ENCODE data around the gene KY.
A peak's percentile ranks its signal among the peaks of the same experiment; 100 is the strongest.

Gene KY

DNA sequence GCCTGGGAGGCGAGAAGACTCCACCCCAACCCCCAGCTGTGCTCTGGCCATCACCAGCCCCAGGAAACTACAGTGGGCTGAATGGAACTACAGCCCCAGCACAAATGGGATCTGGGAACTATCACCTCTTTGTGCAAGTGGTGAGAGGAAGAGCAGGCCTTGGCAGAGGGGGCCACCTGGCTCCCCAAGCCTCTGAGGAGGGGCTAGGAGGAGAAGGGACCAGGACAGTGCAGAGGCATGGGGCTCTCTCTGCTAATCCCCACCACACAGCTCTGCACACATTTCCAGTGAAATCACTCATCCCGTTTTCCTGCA is 31.6 kb downstream of the KY start:
- DNase-seq = no peak

DNA sequence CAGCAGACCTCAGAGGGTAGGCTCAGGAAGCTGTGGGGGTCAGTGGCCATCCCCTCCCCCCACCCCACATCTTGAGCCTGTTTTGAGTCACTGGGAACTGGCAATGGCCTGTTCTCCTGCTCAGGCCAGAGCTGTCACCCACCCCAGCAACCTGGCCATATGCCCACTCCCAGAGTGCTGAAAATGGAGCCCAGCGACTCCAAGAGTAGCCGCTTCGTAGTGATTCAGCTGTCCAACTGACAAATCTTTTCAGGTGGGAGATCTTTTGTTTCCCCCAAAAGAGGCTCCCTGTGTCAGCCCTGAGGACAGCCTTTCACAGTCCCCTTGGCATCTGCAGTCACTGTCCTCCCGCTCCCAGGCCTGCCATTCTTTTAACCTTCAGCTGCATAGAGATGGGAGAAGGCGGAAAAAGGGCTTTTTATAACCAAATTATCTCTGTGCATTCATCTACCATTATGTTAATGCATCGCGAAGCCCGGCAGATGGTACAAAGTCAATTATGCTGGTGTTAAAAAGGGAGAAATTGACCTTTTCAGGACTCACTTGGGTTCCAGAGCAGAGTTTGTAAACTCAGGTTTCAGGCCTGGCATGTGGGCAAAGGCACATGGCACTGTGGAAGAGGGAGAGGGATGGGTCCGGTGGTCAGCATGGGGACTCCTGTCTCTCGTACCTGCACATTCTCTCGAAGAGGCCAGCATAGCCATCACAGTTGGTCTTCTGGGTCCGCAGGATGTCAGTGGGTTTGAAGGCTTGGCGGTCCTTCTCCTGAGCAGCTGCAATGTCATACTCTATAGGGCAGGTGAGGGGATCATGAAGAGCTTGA is 32.1 kb downstream of the KY start:
- no peak for DNase-seq

DNA sequence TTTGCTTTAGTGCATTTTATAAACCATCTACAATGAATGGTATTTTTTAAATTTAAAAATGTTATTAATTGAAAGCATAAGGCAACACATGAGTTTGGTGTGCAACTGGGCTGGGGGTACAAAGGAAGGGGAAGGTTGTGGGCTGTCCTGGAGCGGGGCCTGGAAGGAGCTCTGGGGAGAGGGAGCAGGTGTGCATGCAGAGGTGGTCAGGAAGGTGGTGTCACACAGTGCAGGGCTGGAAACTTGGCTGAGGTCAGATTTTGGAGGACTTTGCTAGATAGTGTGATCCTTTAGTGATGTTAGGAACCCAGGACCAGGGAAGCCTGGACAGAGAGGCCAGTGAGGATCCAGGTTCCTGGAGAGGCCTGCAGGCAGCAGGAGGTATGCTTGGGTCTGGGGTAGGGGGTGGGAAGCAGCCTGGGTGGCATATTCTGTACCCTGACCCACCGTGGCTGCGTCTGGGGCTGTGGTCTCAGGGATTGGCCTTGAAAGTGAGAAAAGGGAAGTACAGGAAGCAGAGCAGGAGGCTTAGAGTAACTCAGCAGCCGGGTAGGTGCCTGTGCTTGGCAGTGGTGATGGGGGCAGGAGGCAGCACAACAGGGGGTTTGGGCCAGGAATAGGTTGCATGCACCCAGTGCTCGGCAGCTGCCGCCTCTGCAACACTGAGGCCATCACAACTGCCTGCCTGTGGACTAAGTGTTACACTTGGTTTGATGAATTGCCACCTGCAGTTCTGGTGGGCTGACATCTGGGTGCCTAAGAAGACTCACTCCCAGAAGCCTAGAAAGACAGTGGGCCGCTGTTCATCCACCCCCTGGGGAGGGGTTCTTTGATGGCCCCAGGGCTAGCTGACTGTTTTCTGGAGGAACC is 33.0 kb downstream of the KY start:
- DNase-seq = no peak

DNA sequence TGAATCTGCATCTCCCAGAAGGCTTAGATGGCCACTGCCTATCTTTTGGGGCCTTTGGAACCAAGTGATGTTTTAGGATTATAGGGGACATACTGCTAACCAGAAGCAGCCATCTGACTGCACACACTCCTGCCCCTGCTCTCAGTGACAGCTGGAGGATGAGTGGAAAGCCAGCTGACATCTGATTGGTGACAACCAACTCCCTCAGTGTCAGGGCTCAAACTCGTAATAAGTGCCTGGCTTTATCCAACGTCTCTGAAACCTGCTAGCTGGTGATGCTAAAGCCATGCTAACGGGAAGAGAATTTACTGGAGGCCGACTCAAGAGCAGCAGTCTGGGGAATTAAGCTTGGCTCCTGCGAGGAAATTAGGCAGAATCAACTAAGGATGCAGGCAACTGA is 35.1 kb downstream of the KY start:
- DNase-seq = no peak

DNA sequence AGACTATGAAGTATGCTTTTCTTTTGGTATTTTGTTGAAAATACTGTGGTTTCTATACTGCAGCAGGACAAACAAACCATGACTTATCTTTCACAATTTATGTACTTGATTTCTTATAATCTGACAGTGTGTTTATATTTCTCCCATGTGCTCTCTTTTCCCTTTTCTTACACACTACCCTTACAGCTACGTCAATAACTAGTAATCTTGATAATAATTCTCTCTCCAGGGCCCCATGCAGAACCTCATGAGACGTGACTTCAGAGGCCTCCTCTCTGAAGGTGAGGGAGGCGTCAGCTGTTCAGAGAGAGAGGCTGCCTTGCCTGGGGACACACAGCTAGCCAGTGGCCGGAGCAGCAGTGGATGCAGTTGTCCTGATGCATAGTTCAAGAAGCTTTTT is 35.9 kb downstream of the KY start:
- no peak for DNase-seq

DNA sequence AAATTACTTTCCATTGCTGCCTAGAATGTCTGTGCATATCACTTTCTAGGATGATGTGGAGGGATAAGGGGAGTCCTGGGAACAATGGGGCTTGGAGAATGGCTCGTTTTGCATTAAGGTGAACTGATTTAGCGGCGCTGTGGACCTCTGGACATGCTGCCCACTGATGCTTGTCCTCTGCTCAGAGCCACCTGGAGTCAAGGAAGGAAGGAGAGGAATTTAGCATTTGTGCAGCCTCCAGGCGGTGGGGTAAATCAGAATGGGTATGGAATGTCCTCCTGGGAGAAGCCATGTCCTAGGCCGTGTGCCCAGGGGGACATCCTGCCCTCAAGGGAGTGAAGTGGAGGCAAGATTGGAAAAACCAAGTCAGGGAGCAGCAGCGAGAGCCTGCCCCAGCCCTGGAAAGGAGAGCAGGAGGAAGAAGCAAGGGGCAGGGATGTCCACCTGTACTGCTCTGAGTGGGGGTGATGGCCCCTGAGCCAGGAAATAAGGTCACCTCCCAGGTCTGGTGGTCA is 37.8 kb downstream of the KY start:
- no peak for DNase-seq

DNA sequence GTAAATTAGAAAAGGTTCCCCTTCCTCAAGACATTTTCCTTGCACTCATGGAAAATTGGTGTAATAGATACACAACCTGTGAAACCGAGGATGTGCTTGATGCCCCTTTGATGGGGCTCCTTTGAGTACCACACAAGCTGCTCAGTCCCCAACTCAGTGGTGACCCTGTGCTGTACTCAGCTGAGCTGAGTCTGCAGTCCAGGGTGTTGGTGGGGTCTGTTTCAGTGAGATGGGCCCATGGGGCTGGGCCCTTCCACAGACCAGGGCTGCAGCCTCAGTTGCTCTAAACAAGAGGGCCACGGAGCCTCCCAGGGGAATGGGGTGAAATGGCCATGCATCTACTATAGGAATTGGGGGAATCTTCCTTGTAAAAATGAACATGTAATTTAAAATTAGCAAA is 39.3 kb downstream of the KY start:
- no peak for DNase-seq

DNA sequence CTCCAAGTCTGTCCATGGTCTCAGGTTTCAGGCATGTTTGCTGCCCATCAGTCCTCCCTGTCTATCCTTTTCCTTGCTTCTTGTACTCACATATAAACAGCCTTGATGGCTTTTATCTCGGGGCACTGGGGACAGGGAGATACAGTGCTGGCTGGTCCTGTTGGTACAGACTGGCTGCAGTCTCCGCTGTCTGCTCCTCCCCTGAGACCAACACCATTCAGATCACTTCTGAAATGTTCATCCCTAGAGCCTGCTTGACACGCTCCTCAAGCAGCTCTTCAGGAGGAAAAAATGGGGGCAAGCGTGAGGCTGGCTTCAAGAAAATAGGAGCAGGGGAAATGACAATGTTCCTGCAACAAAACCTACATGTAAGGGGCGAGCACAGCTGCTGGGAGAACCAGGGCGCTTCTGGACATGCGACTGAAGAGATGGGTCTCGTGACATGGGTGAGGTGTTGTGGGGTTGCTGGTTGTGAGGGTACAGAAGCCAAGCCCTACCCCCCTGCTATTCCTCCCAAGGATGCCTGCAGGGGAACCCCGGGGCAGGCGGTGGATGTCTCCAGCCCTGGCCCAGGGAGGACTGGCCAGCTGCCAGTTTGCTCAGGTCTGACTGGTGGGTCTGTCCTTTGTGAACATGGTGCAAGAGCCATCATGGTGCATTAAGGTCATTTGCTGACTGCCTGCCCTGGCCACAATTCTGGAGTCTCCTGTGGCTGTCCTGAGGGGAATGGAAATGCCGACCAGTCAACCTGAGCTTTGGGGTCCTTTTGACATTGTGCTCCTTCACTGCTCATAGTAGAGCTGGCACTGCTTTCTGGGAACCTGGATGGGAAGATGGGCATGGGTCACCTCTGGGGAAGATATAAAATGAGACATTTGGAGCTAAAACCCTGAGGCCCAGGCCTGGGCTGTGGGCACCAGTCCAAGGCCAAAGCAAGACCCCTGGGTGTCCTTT is 40.1 kb downstream of the KY start:
- DNase-seq = no peak

DNA sequence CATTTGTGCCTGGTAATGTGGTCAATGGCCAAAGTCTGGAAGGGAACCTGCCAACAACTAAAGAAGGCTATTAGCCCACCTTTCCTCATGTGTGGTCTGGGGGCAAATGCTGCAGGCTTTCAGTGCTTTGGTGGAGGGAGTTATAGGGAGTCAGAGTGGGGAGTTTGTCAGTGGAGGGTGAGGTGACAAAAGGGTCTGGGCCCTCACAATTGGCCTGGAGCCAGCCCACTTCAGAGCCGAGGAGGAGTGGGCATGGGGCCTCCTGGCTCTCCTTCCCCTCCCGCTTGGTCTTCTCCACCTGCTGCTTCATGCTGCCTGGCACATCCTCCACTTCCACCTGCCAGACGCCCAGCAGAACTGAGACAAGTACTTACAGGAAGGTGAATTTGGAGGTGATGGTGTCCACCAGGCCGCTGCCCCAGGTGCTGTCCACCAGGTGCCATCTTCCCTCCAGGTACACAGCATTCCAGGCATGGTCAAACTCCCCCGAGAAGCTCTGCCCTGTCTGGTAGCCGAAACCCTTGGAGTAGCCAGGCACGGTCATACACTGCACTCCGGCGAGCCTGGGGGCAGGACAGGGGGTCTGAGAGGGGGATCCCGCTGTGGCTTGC is 40.9 kb downstream of the KY start:
- DNase-seq = no peak

DNA sequence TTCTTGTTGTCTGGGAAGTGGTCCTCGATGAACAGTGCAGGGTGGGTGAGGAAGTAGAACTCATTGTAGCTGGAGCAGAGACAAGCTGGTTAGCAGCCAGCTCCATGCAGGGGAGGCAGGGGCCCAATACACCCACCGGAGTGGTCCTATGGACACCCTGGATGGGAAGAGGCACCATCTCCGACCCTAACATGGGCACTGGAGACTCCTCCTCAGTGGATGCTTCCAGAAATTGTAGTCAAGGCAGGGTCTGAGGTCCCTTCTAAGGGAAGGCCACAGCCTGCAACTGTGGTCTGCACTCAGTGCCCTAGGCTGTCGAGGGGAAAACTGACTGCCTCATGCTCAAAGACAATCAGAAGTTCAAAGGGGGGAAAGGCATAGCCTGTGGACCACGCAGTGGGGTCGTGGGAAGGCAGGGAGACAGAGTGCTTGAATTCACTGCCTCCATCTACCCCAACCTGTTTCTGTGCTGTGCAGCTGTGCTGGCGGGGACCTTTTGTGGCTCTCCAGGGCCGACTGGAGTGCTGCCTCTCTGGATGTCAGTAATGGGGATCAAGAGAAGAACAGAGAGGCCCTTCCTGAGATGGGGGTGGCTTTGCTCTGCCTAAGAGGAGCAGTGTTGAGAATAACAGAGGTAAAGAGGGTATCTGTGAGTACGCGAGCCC is 41.9 kb downstream of the KY start:
- DNase-seq = no peak

DNA sequence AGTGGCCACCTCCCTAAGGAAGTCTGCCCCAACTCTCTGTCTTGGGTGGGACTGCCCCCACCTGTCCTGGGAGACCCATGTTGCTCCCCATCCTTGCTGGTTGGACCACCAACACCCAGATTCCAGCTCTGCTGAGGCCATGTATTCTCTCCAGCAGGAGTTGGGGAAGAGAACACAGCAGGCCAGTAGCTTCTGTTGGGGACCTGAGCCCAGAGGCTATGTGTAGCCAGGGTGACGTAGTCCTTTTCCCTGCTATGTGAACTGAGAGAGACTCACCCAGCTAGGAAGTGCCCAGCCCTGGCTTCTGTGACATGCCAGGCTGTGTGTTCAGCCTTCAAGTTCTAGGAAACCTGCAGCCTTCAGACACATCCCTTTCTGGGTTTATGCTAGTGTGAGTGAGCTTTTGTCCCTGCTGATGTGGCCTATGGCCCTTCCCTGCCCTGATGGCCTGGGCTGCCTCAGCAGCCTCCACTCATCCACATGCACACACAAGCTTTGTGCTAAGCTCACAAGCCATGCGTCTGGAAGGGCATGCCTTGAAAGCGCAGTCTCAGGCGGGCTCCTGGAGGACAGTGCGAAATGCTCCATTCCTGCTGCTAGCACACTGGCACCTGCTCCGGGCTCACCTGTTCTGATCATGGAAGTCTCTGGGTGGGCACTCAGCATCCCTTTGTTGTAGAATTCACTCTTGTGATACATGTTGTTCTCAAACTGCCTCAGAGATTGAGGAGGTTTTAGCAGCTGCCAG is 42.6 kb downstream of the KY start:
- DNase-seq = no peak

DNA sequence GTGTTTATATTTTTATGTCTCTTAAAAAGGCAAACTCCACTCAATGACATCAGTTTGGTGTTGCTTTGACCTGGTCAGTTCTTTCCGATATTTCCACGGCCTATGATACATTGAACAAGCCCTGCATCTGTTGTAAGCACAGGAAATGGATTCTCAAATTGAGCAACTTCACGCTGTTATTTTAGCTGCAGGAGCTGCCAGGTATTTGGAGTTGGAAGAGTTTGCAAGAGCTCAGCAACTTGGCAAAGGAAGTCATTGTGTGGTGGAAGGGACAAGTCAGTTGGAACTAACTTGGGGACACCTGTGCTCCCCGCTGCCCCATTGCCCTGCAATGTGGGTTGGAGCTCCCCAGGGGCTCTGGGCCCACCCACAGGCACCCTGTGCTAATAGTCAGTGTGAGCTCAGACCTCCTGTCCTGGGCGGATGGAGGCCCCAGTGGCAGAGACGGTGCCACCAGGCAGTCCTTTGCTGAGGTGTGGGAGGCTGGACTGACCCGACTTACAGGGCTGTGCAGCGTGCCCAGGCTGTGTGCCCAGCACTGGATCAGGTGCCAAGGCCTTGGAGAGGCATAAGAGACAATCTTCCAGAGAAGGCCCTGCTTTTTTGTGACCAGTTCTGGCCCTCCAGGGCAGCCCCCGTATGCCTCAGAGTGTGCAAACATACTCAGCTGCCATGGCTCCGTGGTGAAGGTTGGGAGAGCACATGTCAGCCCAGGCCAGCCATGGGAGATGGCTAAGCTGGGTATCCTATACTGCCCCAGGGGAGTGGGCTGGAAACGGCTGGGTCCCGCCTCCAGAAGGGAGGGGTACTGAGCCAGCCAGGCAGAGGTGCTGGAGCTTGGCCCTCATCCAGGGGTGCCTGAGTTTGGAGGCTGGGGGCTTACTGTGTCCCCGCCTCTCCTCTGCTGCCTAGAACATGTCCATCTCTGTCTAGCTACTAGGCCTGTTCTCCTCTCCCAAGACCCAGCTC is 43.5 kb downstream of the KY start:
- DNase-seq = no peak

DNA sequence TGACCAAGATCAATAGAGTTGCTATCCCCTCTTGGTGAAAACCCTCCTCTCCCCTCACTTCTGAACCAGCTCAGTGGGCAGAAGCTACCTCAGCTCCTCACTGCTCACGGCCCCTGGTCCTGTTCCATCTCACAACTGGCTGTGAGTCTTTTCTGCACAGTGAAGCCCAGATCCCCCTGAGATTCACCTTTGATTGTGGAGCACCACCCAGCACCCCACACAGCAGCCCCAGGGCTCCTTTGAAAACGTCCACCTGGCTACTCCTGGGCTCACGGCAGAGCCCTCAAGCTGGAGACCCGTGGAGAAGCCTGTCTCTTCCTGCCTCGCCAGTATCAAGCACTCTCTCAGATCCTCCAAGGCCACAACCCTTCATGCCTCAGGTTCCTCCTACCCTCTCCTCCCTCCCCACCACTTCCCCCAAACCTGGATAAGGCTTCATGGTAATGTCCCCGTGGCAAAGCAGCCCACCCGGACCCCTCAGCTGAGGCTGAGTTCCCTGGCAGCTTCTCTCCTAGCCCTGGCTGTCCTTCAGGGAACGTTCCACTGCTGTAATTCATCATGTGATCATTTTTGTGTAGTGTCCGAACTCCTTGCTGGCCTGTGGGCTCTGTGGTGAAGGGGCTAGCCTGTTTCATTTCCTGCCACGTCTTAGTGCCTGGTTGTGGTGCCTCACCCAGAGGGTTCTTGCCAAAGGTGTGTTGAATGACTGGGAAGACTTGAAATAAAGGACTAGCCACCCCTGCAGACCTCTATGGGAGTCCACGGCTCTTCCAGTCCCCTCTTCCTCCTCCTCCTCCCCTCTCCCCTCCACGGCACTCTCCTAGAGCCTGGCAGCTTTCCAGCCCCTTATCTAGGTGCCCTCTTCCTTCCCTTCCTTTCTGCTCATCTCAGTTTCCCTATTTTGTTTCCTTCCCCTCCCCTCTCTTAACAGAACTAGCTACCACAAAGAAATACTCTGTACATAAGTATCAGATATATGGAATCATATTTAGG is 44.5 kb downstream of the KY start:
- no peak for DNase-seq

DNA sequence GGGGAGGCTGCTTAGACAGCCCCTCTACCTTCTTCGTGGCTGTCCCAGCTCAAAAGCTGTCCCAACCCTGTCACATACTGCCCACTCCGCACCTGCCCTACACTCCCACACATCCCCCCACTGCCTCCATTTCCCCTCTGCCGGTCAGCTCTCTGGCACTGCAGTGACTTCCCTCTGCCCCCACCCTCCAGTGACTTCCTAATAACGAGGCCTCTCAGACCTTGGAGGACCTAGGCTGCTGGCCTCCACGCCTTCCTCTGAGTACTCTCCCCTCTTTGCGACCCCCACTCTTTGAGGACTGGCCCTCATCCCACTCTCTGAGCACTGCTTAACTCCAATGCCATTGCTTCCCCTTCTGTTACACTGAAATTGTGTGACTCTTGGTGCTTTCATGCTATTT is 45.3 kb downstream of the KY start:
- DNase-seq = no peak

DNA sequence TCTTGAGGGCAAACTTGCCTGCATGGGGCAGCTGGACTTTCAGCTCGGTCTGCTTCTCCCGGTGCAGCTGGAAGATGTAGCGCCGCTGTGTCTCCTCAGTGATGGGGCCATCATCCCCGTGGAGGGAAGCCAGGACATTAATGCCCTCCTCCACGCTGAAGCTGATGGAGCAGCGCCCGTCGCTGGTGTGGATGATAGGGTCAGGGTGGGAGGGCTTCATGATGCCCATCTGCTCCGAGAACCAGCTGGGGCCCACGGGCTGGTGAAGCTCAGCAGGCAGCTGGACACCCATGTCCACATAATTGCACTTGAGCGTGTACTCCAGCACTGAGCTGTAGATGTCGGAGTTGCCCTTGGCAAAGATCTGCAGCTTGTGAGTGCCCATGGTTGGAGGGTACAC is 46.9 kb downstream of the KY start:
- no peak for DNase-seq

DNA sequence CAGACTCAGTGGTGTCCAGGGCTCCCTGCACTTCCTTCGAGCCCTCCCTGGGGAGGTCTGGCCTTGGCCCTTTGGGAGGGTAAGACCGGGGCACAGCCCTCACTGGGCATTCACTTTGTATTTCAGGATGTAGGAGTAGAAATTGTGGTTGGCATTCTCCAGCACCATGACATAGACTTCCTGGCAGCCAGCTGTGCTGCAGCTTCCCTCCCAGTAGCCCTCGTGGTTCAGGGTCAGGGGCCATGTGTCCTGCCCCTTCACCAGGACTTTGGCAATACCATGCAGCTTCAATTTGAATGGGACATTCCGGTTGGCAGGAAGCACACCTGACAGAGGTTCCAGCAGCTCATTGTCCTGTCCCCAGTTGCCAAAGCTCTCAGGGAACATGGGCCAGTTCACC is 47.3 kb downstream of the KY start:
- no peak for DNase-seq

DNA sequence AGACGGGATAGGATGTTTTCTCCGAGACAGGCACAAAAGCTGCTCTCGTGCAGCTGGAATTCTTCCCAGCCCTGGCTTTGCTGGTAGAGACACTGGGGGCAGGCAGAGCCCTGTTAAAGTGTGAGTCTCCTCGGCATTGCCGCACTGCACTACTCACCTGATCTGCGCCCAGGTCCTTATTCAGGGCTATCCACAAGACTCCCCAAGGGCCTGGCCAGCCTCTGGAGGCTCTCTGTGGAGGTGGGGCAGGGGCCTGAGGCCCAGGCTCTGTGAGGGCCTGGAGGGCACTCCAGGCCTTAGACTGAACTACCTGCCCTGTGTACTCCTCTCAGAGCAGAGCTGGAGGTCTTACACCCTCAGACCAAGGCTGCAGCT is 48.4 kb downstream of the KY start:
- no peak for DNase-seq

DNA sequence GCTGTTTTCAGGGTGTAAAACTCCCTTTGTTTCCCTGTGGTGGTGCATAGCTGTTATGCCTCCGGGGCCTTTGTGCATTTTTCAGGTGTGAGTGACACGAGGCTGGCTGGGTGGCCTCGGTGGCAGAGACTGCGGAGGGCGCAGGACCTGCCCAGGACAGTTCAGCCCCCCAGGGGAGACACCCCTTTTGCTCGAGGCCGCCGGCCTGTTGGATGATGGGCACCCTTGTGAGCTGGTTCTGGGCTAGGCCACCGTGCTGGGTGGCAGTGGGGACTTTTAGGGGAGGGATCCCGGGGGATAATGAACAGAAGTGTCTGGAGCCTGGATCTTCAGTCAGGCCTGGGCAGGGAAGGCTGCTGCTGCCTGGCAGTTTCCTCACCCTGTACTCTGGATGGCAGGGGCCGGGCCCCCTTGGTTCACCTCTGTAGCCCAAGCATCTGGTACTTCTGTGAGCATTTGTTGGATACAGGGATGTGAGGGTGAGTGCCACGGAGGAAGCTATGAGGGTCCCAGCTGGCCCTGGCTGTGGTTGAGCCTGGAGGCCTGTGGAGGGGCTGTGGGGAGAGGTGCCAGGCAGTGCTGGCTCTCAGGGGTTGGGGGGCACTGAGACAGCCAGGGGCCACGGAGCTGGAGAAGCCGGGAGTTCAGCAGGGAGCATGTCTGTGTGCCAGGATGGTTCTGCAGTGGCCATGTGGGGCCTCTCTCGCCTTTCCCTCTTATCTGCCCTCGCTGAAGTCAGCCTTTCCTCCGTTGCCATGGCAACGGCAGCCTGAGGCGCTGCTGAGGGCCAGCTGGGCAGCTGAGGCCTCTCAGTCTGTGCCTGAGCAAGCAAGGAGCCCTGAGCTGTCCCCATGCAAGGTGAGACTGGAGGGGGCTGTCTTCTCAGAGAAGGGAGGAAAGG is 49.0 kb downstream of the KY start:
- DNase-seq = peak; percentile 23
